H1 (cell line): Measurements from ENCODE around the gene TSR1. TPM values are rescaled to one million over a fixed set of nuclear protein-coding genes. Genes with fewer than 3 reads are reported as not detected.

ENCODE experiments used
- CTCF ChIA-PET: fragments of 300-600 bp; sonication (Branson Sonifier 250); formaldehyde crosslinking; loops from one replicate; lab custom pipeline; 2021; ENCODE audit not compliant: partially characterized antibody; lab: Charles Lee
- POLR2A ChIA-PET: fragments of 300-600 bp; sonication (Branson Sonifier 250); formaldehyde crosslinking; loops from one replicate; lab custom pipeline; 2021; ENCODE audit warnings: inconsistent platforms; ENCODE audit not compliant: partially characterized antibody; lab: Charles Lee
- DNase-seq, 2 experiments: peaks; one replicate each; pipeline versions ENCODE4 v3.0.0 to v3.0.0-alpha.2; 2010 to 2022; ENCODE audit warnings: low spot score in 2 of 2, low read depth in 1 of 2, mixed read lengths in 1 of 2
- FAIRE-seq: peaks from 2 replicates; lab custom pipeline; 2011; peaks lifted over from hg19 to GRCh38; lab: Jason Lieb, UNC
- H2AFZ ChIP-seq: 2 replicates; pipeline ENCODE4 v1.8.1; 2012; ENCODE audit warnings: low read length, inconsistent platforms
- H2AK5ac ChIP-seq: 2 replicates; pipeline ENCODE4 v1.6.1; 2013; ENCODE audit warnings: low read depth, low read length
- H2BK120ac ChIP-seq: replicated peaks from 2 replicates; pipeline ENCODE3; 2013; ENCODE audit warnings: low read depth, low read length, inconsistent platforms
- H2BK12ac ChIP-seq: 2 replicates; pipeline ENCODE4 v1.6.1; 2013; ENCODE audit warnings: low read depth, low read length
- H2BK15ac ChIP-seq: 2 replicates; pipeline ENCODE4 v1.6.1; 2013; ENCODE audit warnings: low read length
- H2BK20ac ChIP-seq: 2 replicates; pipeline ENCODE4 v1.6.1; 2013; ENCODE audit warnings: low read length
- H2BK5ac ChIP-seq: 2 replicates; pipeline ENCODE4 v1.6.1; 2013; ENCODE audit warnings: low read depth, low read length
- H3K14ac ChIP-seq: 2 replicates; pipeline ENCODE4 v1.6.1; 2013; ENCODE audit warnings: inconsistent platforms; ENCODE audit not compliant: insufficient read length
- H3K18ac ChIP-seq: 2 replicates; pipeline ENCODE4 v1.6.1; 2013; ENCODE audit warnings: low read length; ENCODE audit errors: extremely low read depth
- H3K23ac ChIP-seq: 2 replicates; pipeline ENCODE4 v1.6.1; 2013; ENCODE audit warnings: inconsistent platforms; ENCODE audit not compliant: insufficient read length
- H3K23me2 ChIP-seq: 2 replicates; pipeline ENCODE4 v1.6.1; 2013; ENCODE audit warnings: low read depth, low read length
- H3K27ac ChIP-seq: 2 replicates; pipeline ENCODE4 v1.6.1; 2011; ENCODE audit warnings: low read depth, low read length, inconsistent platforms
- H3K27me3 ChIP-seq, 4 experiments: replicated peaks in 1 of 4; 1 replicate in 1 of 4; 2 replicates in 3 of 4; pipeline versions ENCODE4 v1.6.1 to v1.8.1; 2011 to 2013; ENCODE audit warnings: low read length in 3 of 4, mild to moderate bottlenecking in 3 of 4, inconsistent platforms in 2 of 4, mixed read lengths in 2 of 4, moderate library complexity in 1 of 4; ENCODE audit not compliant: control insufficient read depth in 3 of 4, insufficient read depth in 3 of 4; ENCODE audit errors: extremely low read depth in 1 of 4
- H3K36me3 ChIP-seq, 4 experiments: 2 replicates each; pipeline versions ENCODE4 v1.6.1 to v1.8.1; 2011 to 2013; ENCODE audit warnings: mild to moderate bottlenecking in 4 of 4, low read length in 3 of 4, moderate library complexity in 2 of 4, control low read depth in 1 of 4, inconsistent platforms in 1 of 4; ENCODE audit not compliant: insufficient read depth in 4 of 4, control insufficient read depth in 2 of 4
- H3K4ac ChIP-seq: replicated peaks from 2 replicates; pipeline ENCODE3; 2013; ENCODE audit warnings: low read length, low read depth, mixed read lengths, inconsistent platforms; ENCODE audit not compliant: insufficient read length
- H3K4me1 ChIP-seq, 4 experiments: replicated peaks in 1 of 4; 1 replicate in 1 of 4; 2 replicates in 3 of 4; pipeline versions ENCODE4 v1.6.1 to v1.8.1; 2011 to 2013; ENCODE audit warnings: low read length in 3 of 4, inconsistent platforms in 2 of 4, mixed read lengths in 1 of 4; ENCODE audit not compliant: insufficient read depth in 4 of 4, control insufficient read depth in 3 of 4
- H3K4me2 ChIP-seq, 2 experiments: 2 replicates each; pipeline versions ENCODE4 v1.6.1 to v1.8.1; 2011 to 2013; ENCODE audit warnings: low read depth in 2 of 2, low read length in 2 of 2, control low read depth in 1 of 2, inconsistent platforms in 1 of 2, mild to moderate bottlenecking in 1 of 2; ENCODE audit not compliant: insufficient read depth in 1 of 2
- H3K4me3 ChIP-seq, 4 experiments: fragments of 200-600, 300-600 bp in 1 of 4; sonication (generic), shearing (Covaris generic), sonication (Bioruptor Twin) in 1 of 4; 2 replicates each; pipeline versions ENCODE4 v1.5.1 to v1.8.1; 2011 to 2016; ENCODE audit warnings: low read length in 4 of 4, low read depth in 3 of 4, control low read depth in 2 of 4, inconsistent platforms in 2 of 4, mild to moderate bottlenecking in 2 of 4, mixed read lengths in 1 of 4, moderate library complexity in 1 of 4; ENCODE audit not compliant: insufficient read depth in 2 of 4; ENCODE audit errors: extremely low read depth in 1 of 4
- H3K56ac ChIP-seq: replicated peaks from 2 replicates; pipeline ENCODE3; 2013; ENCODE audit warnings: low read depth, mild to moderate bottlenecking, mixed read lengths, low read length, inconsistent platforms; ENCODE audit not compliant: insufficient read length
- H3K79me1 ChIP-seq: 2 replicates; pipeline ENCODE4 v1.6.1; 2013; ENCODE audit warnings: low read depth, low read length, control low read depth
- H3K79me2 ChIP-seq, 2 experiments: 2 replicates each; pipeline versions ENCODE4 v1.6.1 to v1.8.1; 2012 to 2013; ENCODE audit warnings: low read length in 2 of 2, mild to moderate bottlenecking in 2 of 2, inconsistent platforms in 1 of 2; ENCODE audit not compliant: insufficient read depth in 2 of 2, control insufficient read depth in 1 of 2
- H3K9ac ChIP-seq, 4 experiments: replicated peaks in 1 of 4; 1 replicate in 1 of 4; 2 replicates in 3 of 4; pipeline versions ENCODE4 v1.6.1 to v1.8.1; 2011 to 2013; ENCODE audit warnings: low read depth in 3 of 4, low read length in 3 of 4, control low read depth in 2 of 4, mild to moderate bottlenecking in 2 of 4, moderate library complexity in 2 of 4, inconsistent platforms in 1 of 4; ENCODE audit errors: extremely low read depth in 1 of 4
- H3K9me3 ChIP-seq, 2 experiments: 2 replicates each; pipeline versions ENCODE4 v1.6.1 to v1.8.1; 2012 to 2013; ENCODE audit warnings: mild to moderate bottlenecking in 2 of 2, moderate library complexity in 2 of 2, control low read depth in 1 of 2, inconsistent platforms in 1 of 2, low read depth in 1 of 2, low read length in 1 of 2, mixed read lengths in 1 of 2; ENCODE audit not compliant: insufficient read depth in 2 of 2
- H4K20me1 ChIP-seq, 2 experiments: replicated peaks in 1 of 2; 2 replicates each; pipeline versions ENCODE3 to v1.8.1; 2011 to 2013; ENCODE audit warnings: inconsistent platforms in 2 of 2, low read length in 2 of 2, mild to moderate bottlenecking in 1 of 2; ENCODE audit not compliant: insufficient read depth in 2 of 2, control insufficient read depth in 1 of 2
- H4K5ac ChIP-seq: 2 replicates; pipeline ENCODE4 v1.6.1; 2013; ENCODE audit warnings: low read length, low read depth, mixed read lengths, inconsistent platforms; ENCODE audit not compliant: insufficient read length
- H4K8ac ChIP-seq: 2 replicates; pipeline ENCODE4 v1.8.0; 2013; ENCODE audit warnings: mild to moderate bottlenecking, moderate library complexity, low read length, inconsistent platforms; ENCODE audit not compliant: insufficient read depth; ENCODE audit errors: extremely low read depth
- H4K91ac ChIP-seq: replicated peaks from 2 replicates; pipeline ENCODE3; 2013; ENCODE audit warnings: low read length, mixed read lengths, inconsistent platforms; ENCODE audit not compliant: insufficient read length
- BACH1 ChIP-seq: IDR thresholded peaks from 2 replicates; pipeline ENCODE4 v1.6.1; 2012; ENCODE audit warnings: low read length, improper control_type of control experiment
- CBX8 ChIP-seq: fragments of 300-800, 300-1000 bp; sonication (generic); IDR thresholded peaks from 2 replicates; pipeline ENCODE4 v1.7.1; 2016; ENCODE audit warnings: low read depth, low read length, borderline replicate concordance
- CTBP2 ChIP-seq: IDR thresholded peaks from 2 replicates; pipeline ENCODE4 v1.7.0; 2011; ENCODE audit warnings: borderline replicate concordance, mild to moderate bottlenecking, moderate library complexity, mixed read lengths, low read length; ENCODE audit not compliant: insufficient read depth, insufficient read length
- KDM4A ChIP-seq: IDR thresholded peaks from one replicate; pipeline ENCODE4 v1.7.1; 2012; ENCODE audit warnings: low read depth, mild to moderate bottlenecking, moderate library complexity, low read length, inconsistent platforms; ENCODE audit not compliant: severe bottlenecking
- NANOG ChIP-seq: IDR thresholded peaks from 2 replicates; pipeline ENCODE4 v1.6.1; 2011; ENCODE audit warnings: low read length, low read depth, mild to moderate bottlenecking, inconsistent platforms; ENCODE audit not compliant: insufficient read depth, poor library complexity, severe bottlenecking
- PHF8 ChIP-seq: fragments of 200-600 bp; sonication (generic); conservative IDR thresholded peaks from 2 replicates; pipeline ENCODE4 v1.7.1; 2012; ENCODE audit warnings: low read depth, mild to moderate bottlenecking, inconsistent platforms, low read length, moderate library complexity
- RAD21 ChIP-seq, 2 experiments: IDR thresholded peaks in 1 of 2; conservative IDR thresholded peaks in 1 of 2; 2 replicates each; pipeline ENCODE4 v1.6.1; 2011; ENCODE audit warnings: low read depth in 2 of 2, low read length in 2 of 2, improper control_type of control experiment in 1 of 2, inconsistent platforms in 1 of 2, mild to moderate bottlenecking in 1 of 2, moderate library complexity in 1 of 2
- SAP30 ChIP-seq: fragments of 300-600 bp; sonication (generic); IDR thresholded peaks from 2 replicates; pipeline ENCODE4 v1.7.1; 2012; ENCODE audit warnings: low read length, moderate library complexity, mild to moderate bottlenecking, inconsistent platforms; ENCODE audit not compliant: insufficient read depth, insufficient replicate concordance
- SIRT6 ChIP-seq: IDR thresholded peaks from one replicate; pipeline ENCODE4 v1.7.1; 2012; ENCODE audit warnings: low read length, inconsistent platforms
- SP2 ChIP-seq: IDR thresholded peaks from 2 replicates; pipeline ENCODE4 v1.6.1; 2012; ENCODE audit warnings: mild to moderate bottlenecking, low read length, inconsistent platforms
- TAF1 ChIP-seq: IDR thresholded peaks from 2 replicates; pipeline ENCODE4 v1.6.1; 2011; ENCODE audit warnings: mild to moderate bottlenecking, low read depth, low read length
- TBP ChIP-seq: IDR thresholded peaks from 2 replicates; pipeline ENCODE4 v1.6.1; 2011; ENCODE audit warnings: low read depth, low read length, improper control_type of control experiment
- WGBS, 2 experiments: shearing (Covaris generic) in 1 of 2; methylation state at CpG; one replicate each; pipeline versions ENCODE4 v1.1.6 to v1.1.7; 2013 to 2015; ENCODE audit warnings: low lambda C conversion rate in 2 of 2, mixed read lengths in 2 of 2, inconsistent platforms in 1 of 2, low coverage in 1 of 2, missing lambda C conversion rate in 1 of 2; ENCODE audit not compliant: insufficient replicate concordance in 2 of 2, insufficient coverage in 1 of 2, insufficient read length in 1 of 2; ENCODE audit errors: extremely low coverage in 1 of 2, missing lambda C conversion rate in 1 of 2; 5-methylcytosine and 5-hydroxymethylcytosine counted together
- polyA plus RNA-seq, 7 experiments: library from polyadenylated mRNA; depleted of rRNA in 3 of 7; stranded (reverse) in 5 of 7; unstranded in 2 of 7; fragments of >200 nt in 5 of 7; fragments of 200-250 nt in 2 of 7; gene quantifications; 1 replicate in 5 of 7; 2 replicates in 1 of 7; 4 replicates in 1 of 7; pipeline versions ENCODE4 v1.2.1 to v1.2.3, GENCODE V29; 2011 to 2013; ENCODE audit warnings: missing spikeins in 2 of 7, mixed read lengths in 2 of 7
- total RNA-seq: library from RNA; stranded (reverse); fragmentation: NEBNext Ultra II Directional; extraction: Animal tissue kit (Norgen Biotek cat#: 25700); gene quantifications from 2 replicates; pipeline ENCODE4 v1.2.1, GENCODE V29; 2021

TSR1 gene
- total and polyA plus RNA-seq, 2 of the 8 experiments (the other 6 are each of a cell fraction or from before 2014, with no cell fraction given): 14.5 to 69.7 TPM

DNA sequence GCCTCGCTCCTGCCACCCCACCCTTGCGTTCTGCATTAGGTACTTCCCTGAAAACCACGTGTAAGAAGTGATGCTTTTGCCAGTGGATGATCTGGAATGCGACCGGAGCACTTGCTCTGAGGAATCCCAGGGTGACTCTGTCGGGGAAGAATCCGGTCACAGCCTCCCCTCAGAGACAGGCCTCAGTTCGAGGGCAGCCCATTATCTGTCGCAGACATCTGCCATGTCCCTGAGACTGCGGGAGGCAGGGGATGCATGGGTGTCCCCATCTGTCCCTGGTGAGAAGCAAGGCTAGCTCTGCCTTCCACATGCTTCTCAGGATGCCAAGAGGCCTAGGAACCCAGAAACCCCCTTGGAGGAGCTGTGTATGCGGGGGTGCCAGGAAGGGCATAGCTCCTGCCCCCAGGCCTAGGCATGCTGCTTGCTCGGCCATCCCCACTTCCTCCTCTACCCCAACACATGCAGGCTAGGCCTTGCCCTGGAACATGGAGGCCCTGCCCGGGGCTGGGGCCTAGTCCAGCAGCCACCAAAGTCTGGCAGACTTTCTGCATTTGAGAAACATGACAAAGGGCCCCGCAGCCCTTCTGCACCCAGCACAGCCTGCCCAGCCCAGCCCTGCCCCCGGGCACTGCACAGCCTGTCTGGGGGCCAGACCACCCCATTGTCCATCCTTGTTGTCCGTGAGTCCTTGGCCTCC, 44.1 kb upstream of the TSR1 start:
- H3K9ac ChIP-seq: no peak overlapping the region
- H4K91ac ChIP-seq: no peak overlapping the region
- TF ChIP-seq BACH1: no peak
- no peak for TF ChIP-seq SAP30
- no peak for TF ChIP-seq TAF1
- no peak for TF ChIP-seq CBX8
- TF ChIP-seq KDM4A: no peak
- no peak for TF ChIP-seq PHF8
- no peak for TF ChIP-seq NANOG
- TF ChIP-seq RAD21 (IDR thresholded peaks at IDR 0.05 in 1 of 2, conservative IDR thresholded peaks at IDR 0.05 in 1 of 2; ENCODE audit: low read depth in 2 of 2, low read length in 2 of 2): no peak
- TF ChIP-seq TBP: no peak
- TF ChIP-seq SIRT6: no peak
- no peak for TF ChIP-seq CTBP2
- TF ChIP-seq SP2: no peak

More for the DNA sequence above, 44.1 kb upstream of the TSR1 start:
- Histone ChIP-seq H2BK12ac (no peak overlapping the region), H3K36me3 (peaks cover 0 to 8% (median 4%) of the 10 kb centered on the region in 4 experiments; a peak in 5 of 8 replicates), H3K79me1 (no peaks in the 10 kb centered on the region; the same call in 1 of the 2 replicates), H2AFZ (no peak overlapping the region), H2AK5ac (no peak overlapping the region), H4K20me1 (peaks cover 2% of the 10 kb centered on the region in 2 experiments), H3K4ac (no peak overlapping the region), H3K27me3 (no peaks in the 10 kb centered on the region), H3K56ac (no peak overlapping the region), H3K4me1 (peaks cover 0 to 10% (median 4%) of the 10 kb centered on the region in 4 experiments; a peak in 5 of 7 replicates), H3K14ac (no peak overlapping the region), H2BK120ac (no peak overlapping the region), H2BK15ac (no peak overlapping the region), H2BK20ac (no peak overlapping the region), H4K8ac (no peak overlapping the region), H3K18ac (no peak overlapping the region), H3K23ac (no peak overlapping the region), H3K4me2 (no peak overlapping the region), H3K79me2 (no peaks in the 10 kb centered on the region), H3K27ac (no peak overlapping the region), H3K9me3 (no peaks in the 10 kb centered on the region), H3K23me2 (no peaks in the 10 kb centered on the region), H2BK5ac (peak overlapping the region; percentile 30; the same call in 1 of the 2 replicates), H4K5ac (no peak overlapping the region), H3K4me3 (no peak overlapping the region)
- POLR2A ChIA-PET: interaction anchor here (1.2 to 15.4 kb wide), 7 partner anchors 7 to 47 kb away, joined by 3 to 193 read pairs (median 12); partner anchors contain the start of gene MNT
- CTCF ChIA-PET: interaction anchor here (0.7 to 11.8 kb wide), 8 partner anchors 7 to 47 kb away, joined by 3 to 216 read pairs (median 64); partner anchors contain the start of gene MNT
- FAIRE-seq: no peak
- 95% methylated on average over 15 of the region's 16 CpGs; no CpG with 5 or more reads in 1 of the 2 experiments for WGBS, 2 experiments
- no peak for DNase-seq
